HepG2 (cell line): ENCODE results near the gene AHRR. TPM values are rescaled to one million over a fixed set of nuclear protein-coding genes. Genes with fewer than 3 reads are reported as not detected.

Experiments used
- ATAC-seq: fragments of 200-7000 bp; cut with Tn5 transposase; 3 replicates; pipeline ENCODE4 v1.9.1; 2020; ENCODE audit warnings: mild to moderate bottlenecking, moderate library complexity
- BruUV-seq: library from RNA; stranded (reverse); fragments of 400-500 nt; replicated peaks from 2 replicates; lab custom pipeline; 2021; lab: Mats Ljungman, UMichigan
- CTCF ChIA-PET: fragments of 300-600 bp; formaldehyde crosslinking; extraction: SDS; loops from one replicate; lab custom pipeline; 2021; ENCODE audit warnings: low total read pairs, inconsistent platforms, low intra/inter-chr PET ratio; lab: Yijun Ruan, JAX
- POLR2A ChIA-PET: fragments of 350-600 bp; sonication (Branson Sonifier 250); formaldehyde crosslinking; loops from one replicate; lab custom pipeline; 2020; ENCODE audit warnings: antibody characterized with exemption, inconsistent platforms; lab: Yijun Ruan, JAX
- DNase-seq: peaks from one replicate; pipeline ENCODE4 v3.0.0-alpha.2; 2015; ENCODE audit warnings: low spot score
- FAIRE-seq: peaks from 3 replicates; lab custom pipeline; 2011; peaks lifted over from hg19 to GRCh38; lab: Jason Lieb, UNC
- H2AFZ ChIP-seq: one replicate; pipeline ENCODE4 v1.6.1; 2011; ENCODE audit warnings: low read length, inconsistent platforms
- H3K27ac ChIP-seq: fragments of 300-600 bp; 3 replicates; pipeline ENCODE4 v1.8.0; 2011; ENCODE audit warnings: mixed run types, mild to moderate bottlenecking, mixed read lengths, low read length, inconsistent platforms; ENCODE audit not compliant: insufficient read depth; ENCODE audit errors: extremely low read length
- H3K27me3 ChIP-seq, 2 experiments: fragments of 200-600 bp in 1 of 2; 2 replicates in 1 of 2; 3 replicates in 1 of 2; pipeline versions ENCODE4 v1.6.0 to v1.8.0; 2011; ENCODE audit warnings: low read length in 2 of 2, mild to moderate bottlenecking in 2 of 2, moderate library complexity in 2 of 2, inconsistent platforms in 1 of 2; ENCODE audit not compliant: insufficient read depth in 2 of 2, control insufficient read depth in 1 of 2
- H3K36me3 ChIP-seq, 2 experiments: fragments of 200-600 bp in 1 of 2; replicated peaks in 1 of 2; 2 replicates in 1 of 2; 3 replicates in 1 of 2; pipeline versions ENCODE4 v1.5.1 to v1.8.0; 2011; ENCODE audit warnings: low read length in 2 of 2, inconsistent platforms in 1 of 2; ENCODE audit not compliant: insufficient read depth in 2 of 2, control insufficient read depth in 1 of 2
- H3K4me1 ChIP-seq: 2 replicates; pipeline ENCODE4 v1.5.1; 2012; ENCODE audit warnings: low read length, inconsistent platforms; ENCODE audit not compliant: insufficient read depth
- H3K4me2 ChIP-seq: 2 replicates; pipeline ENCODE4 v1.6.0; 2011; ENCODE audit warnings: low read depth, low read length, inconsistent platforms
- H3K4me3 ChIP-seq, 3 experiments: fragments of 200-600 bp in 1 of 3; sonication (generic), shearing (Covaris generic) in 1 of 3; replicated peaks in 1 of 3; 2 replicates each; pipeline ENCODE4 v1.5.1; 2011 to 2016; ENCODE audit warnings: low read length in 3 of 3, inconsistent platforms in 2 of 3, low read depth in 2 of 3, mild to moderate bottlenecking in 2 of 3, control low read depth in 1 of 3, mixed read lengths in 1 of 3; ENCODE audit not compliant: insufficient read depth in 1 of 3
- H3K79me2 ChIP-seq: one replicate; pipeline ENCODE4 v1.6.1; 2011; ENCODE audit warnings: low read length, inconsistent platforms; ENCODE audit not compliant: insufficient read depth
- H3K9ac ChIP-seq: 2 replicates; pipeline ENCODE4 v1.6.0; 2011; ENCODE audit warnings: mild to moderate bottlenecking, low read depth, low read length, inconsistent platforms; ENCODE audit not compliant: insufficient read depth
- H3K9me3 ChIP-seq: 2 replicates; pipeline ENCODE4 v1.5.1; 2012; ENCODE audit warnings: mild to moderate bottlenecking, low read length
- H4K20me1 ChIP-seq: 2 replicates; pipeline ENCODE4 v1.6.0; 2011; ENCODE audit warnings: inconsistent platforms, mild to moderate bottlenecking, low read length, moderate library complexity; ENCODE audit not compliant: insufficient read depth
- DPF2 ChIP-seq: sonication (generic); formaldehyde crosslinking; IDR thresholded peaks from 2 replicates; pipeline ENCODE4 v1.4.0; 2020; ENCODE audit warnings: mild to moderate bottlenecking, low read depth, missing genetic modification reagents, borderline replicate concordance
- ESRRA ChIP-seq: sonication (generic); formaldehyde crosslinking; IDR thresholded peaks from 2 replicates; pipeline ENCODE4 v1.5.1; 2020; ENCODE audit warnings: mild to moderate bottlenecking, low read depth, missing genetic modification reagents
- HNRNPLL ChIP-seq: fragments of 200-400 bp; formaldehyde crosslinking; IDR thresholded peaks from 2 replicates; pipeline ENCODE4 v1.6.1; 2017; ENCODE audit warnings: mild to moderate bottlenecking, low read depth, low read length; ENCODE audit not compliant: poor library complexity, severe bottlenecking
- IKZF1 ChIP-seq: fragments of 450-650 bp; IDR thresholded peaks from 2 replicates; pipeline ENCODE4 v1.7.1; 2016
- PHF8 ChIP-seq: sonication (generic); formaldehyde crosslinking; IDR thresholded peaks from 2 replicates; pipeline ENCODE4 v1.5.0; 2020; ENCODE audit warnings: missing genetic modification reagents
- RBM39 ChIP-seq: fragments of 200-400 bp; formaldehyde crosslinking; IDR thresholded peaks from one replicate; pipeline ENCODE4 v1.6.1; 2018; ENCODE audit warnings: antibody characterized with exemption, mild to moderate bottlenecking, low read depth, low read length; ENCODE audit not compliant: poor library complexity, severe bottlenecking
- SRSF1 ChIP-seq: fragments of 200-400 bp; formaldehyde crosslinking; optimal IDR thresholded peaks from 2 replicates; pipeline ENCODE3; 2017; ENCODE audit warnings: mild to moderate bottlenecking, low read depth, low read length, moderate library complexity
- TBX2 ChIP-seq: sonication (generic); formaldehyde crosslinking; IDR thresholded peaks from 2 replicates; pipeline ENCODE4 v1.5.0; 2020; ENCODE audit warnings: missing genetic modification reagents, mild to moderate bottlenecking, borderline replicate concordance
- TP53 ChIP-seq: sonication (generic); formaldehyde crosslinking; conservative IDR thresholded peaks from 2 replicates; pipeline ENCODE4 v1.4.0; 2020; ENCODE audit warnings: missing genetic modification reagents
- YY1 ChIP-seq: IDR thresholded peaks from 2 replicates; pipeline ENCODE4 v1.6.1; 2011; ENCODE audit warnings: low read length, low read depth, moderate library complexity, mild to moderate bottlenecking; ENCODE audit not compliant: insufficient read depth, insufficient replicate concordance
- ZBTB39 ChIP-seq: sonication (generic); formaldehyde crosslinking; IDR thresholded peaks from 2 replicates; pipeline ENCODE4 v1.5.0; 2020; ENCODE audit warnings: missing genetic modification reagents
- ZNF501 ChIP-seq: sonication (generic); formaldehyde crosslinking; IDR thresholded peaks from 2 replicates; pipeline ENCODE4 v1.5.1; 2020; ENCODE audit warnings: mild to moderate bottlenecking, moderate library complexity, missing genetic modification reagents
- ZNF547 ChIP-seq: sonication (generic); formaldehyde crosslinking; IDR thresholded peaks from 2 replicates; pipeline ENCODE4 v1.5.1; 2020; ENCODE audit warnings: mild to moderate bottlenecking, missing genetic modification reagents
- ZNF556 ChIP-seq: sonication (generic); formaldehyde crosslinking; IDR thresholded peaks from 2 replicates; pipeline ENCODE4 v1.4.0; 2020; ENCODE audit warnings: mild to moderate bottlenecking, missing genetic modification reagents, borderline replicate concordance
- ZNF572 ChIP-seq: sonication (generic); formaldehyde crosslinking; IDR thresholded peaks from 2 replicates; pipeline ENCODE4 v1.5.1; 2020; ENCODE audit warnings: mild to moderate bottlenecking, missing genetic modification reagents
- ZNF615 ChIP-seq: sonication (generic); formaldehyde crosslinking; IDR thresholded peaks from 2 replicates; pipeline ENCODE4 v1.5.0; 2020; ENCODE audit warnings: mild to moderate bottlenecking, missing genetic modification reagents, borderline replicate concordance
- ZNF644 ChIP-seq: IDR thresholded peaks from 2 replicates; pipeline ENCODE4 v1.6.1; 2016; ENCODE audit warnings: low read depth
- WGBS: methylation state at CpG from one replicate; pipeline ENCODE4 v1.1.6; 2017; ENCODE audit warnings: low lambda C conversion rate; 5-methylcytosine and 5-hydroxymethylcytosine counted together
- in situ Hi-C: cut with HindIII; loops from 2 replicates; pipeline ENCODE4 v1.10.0; 2017; ENCODE audit warnings: low pct_unique_long_range_greater_than_20kb; ENCODE audit not compliant: extremely low pct_ligation_motif_present
- intact Hi-C: fragments of 100-400 bp; cut with micrococcal nuclease; formaldehyde crosslinking; loops from one replicate; pipeline ENCODE4 v1.10.0; 2022; ENCODE audit not compliant: unreplicated experiment
- polyA plus RNA-seq, 8 experiments: library from polyadenylated mRNA; depleted of rRNA in 3 of 8; stranded (reverse) in 7 of 8; unstranded in 1 of 8; fragments of >200 nt; fragmentation: Illumina TruSeq in 4 of 8; extraction: Trizol in 4 of 8; gene quantifications; 2 replicates each; pipeline versions ENCODE4 v1.2.1 to v1.2.3, GENCODE V29; 2011 to 2016; ENCODE audit warnings: low read depth in 4 of 8, missing spikeins in 1 of 8, mixed read lengths in 1 of 8; ENCODE audit not compliant: insufficient read depth in 1 of 8
- total RNA-seq, 5 experiments: library from RNA; depleted of rRNA; stranded (reverse); fragments of >200 nt; fragmentation: Illumina TruSeq; extraction: Trizol; gene quantifications; 2 replicates each; pipeline ENCODE4 v1.2.3, GENCODE V29; 2016; ENCODE audit warnings: low read depth in 1 of 5
- TF ChIP-seq, protein P1 (sequence below): sonication (generic); formaldehyde crosslinking; IDR thresholded peaks from 2 replicates; pipeline ENCODE4 v1.4.0; 2020; ENCODE audit warnings: missing genetic modification reagents
- TF ChIP-seq, protein P2 (sequence below): sonication (generic); formaldehyde crosslinking; conservative IDR thresholded peaks from 2 replicates; pipeline ENCODE4 v1.4.0; 2020; ENCODE audit warnings: missing genetic modification reagents

AHRR gene
- total and polyA plus RNA-seq, 2 of the 13 experiments (the other 11 are each of a cell fraction or from before 2014, with no cell fraction given): 0.28 to 0.35 TPM

DNA sequence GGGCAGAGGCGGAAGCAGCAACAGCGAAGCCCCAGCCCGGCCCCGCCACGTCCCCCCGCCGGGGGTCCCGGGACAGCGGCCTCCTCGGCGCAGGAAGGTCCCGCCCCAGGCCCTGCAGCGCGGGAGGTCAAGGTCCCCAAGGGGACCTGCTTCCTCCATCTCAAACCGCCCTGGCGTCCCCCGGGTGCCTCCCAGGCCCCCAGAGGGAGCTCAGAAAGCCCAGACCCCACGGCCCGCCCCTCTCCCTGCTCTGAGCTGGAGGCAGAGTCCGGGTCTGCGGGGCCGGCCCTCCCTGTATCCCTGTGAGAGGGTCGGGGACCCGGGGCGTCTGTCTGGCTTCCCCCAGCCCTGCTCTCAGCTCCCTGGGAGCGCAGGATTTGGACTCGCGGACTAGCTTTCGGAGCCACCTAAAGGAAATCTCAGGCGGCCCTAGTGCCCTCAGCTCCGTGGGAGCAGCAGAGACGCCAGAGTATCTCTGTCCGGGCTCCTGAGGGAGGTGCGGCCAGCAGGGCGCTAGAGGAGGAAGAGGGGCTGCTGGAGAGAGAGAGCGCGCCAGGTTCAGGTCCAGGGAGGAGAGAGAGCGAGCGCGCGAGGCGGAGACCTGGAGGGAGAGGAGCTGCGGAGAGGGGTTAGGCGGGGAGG lies 152.2 kb downstream of the AHRR start:
- under 1% methylated on average over 16 of the region's 44 CpGs for WGBS
- Histone ChIP-seq H3K27ac (no peak overlapping the region), H3K79me2 (peaks cover 3% of the 10 kb centered on the region), H3K4me1 (peaks cover 32% of the 10 kb centered on the region), H3K4me3 (peak overlapping the region; percentile 79 to 89 (median 89)), H3K36me3 (peaks cover 0 to 4% of the 10 kb centered on the region in 2 experiments; a peak in 2 of 5 replicates), H3K9me3 (no peaks in the 10 kb centered on the region), H3K9ac (peak overlapping the region; percentile 75), H3K4me2 (peak overlapping the region; percentile 90), H4K20me1 (peaks cover 4% of the 10 kb centered on the region; the same call in 1 of the 2 replicates), H3K27me3 (peaks cover 10 to 40% of the 10 kb centered on the region in 2 experiments), H2AFZ (no peak overlapping the region)
- ATAC-seq (peak; percentile 44), DNase-seq (peak; percentile 27), FAIRE-seq (no peak)
- intact Hi-C loops (loop anchor here (2.0 kb wide), 1 partner anchor 139 kb away; the partner anchor contains the start of gene CEP72), in situ Hi-C loops (no loop called here)
- POLR2A ChIA-PET: interaction anchor here (0.8 to 2.6 kb wide), 2 partner anchors 27 to 59 kb away, joined by 3 to 14 read pairs; no protein-coding TSS in a partner anchor
- CTCF ChIA-PET: no interaction called here
- TSS peak; percentile 39 for BruUV-seq
- TF ChIP-seq ZBTB39 (0 out of 2 replicates have a peak, but pooled peaks have one; percentile 38), RBM39 (peak; percentile 25), ZNF615 (CRISPR knock-in tag) (no peak), ZNF644 (CRISPR knock-in tag) (no peak), ZNF501 (CRISPR knock-in tag) (peak; percentile 44; the same call in 1 of the 2 replicates), TP53 (CRISPR knock-in tag) (no peak), TBX2 (CRISPR knock-in tag) (peak; percentile 33; the same call in 1 of the 2 replicates), YY1 (peak; percentile 5), ZNF572 (CRISPR knock-in tag) (0 out of 2 replicates have a peak, but pooled peaks have one; percentile 44), DPF2 (no peak), HNRNPLL (no peak), ZNF547 (CRISPR knock-in tag) (0 out of 2 replicates have a peak, but pooled peaks have one; percentile 7), IKZF1 (no peak), ZNF556 (no peak), SRSF1 (no peak), PHF8 (CRISPR knock-in tag) (peak; percentile 49; the same call in 1 of the 2 replicates), ESRRA (0 out of 2 replicates have a peak, but pooled peaks have one; percentile 34)
- TF ChIP-seq, protein P1, sequence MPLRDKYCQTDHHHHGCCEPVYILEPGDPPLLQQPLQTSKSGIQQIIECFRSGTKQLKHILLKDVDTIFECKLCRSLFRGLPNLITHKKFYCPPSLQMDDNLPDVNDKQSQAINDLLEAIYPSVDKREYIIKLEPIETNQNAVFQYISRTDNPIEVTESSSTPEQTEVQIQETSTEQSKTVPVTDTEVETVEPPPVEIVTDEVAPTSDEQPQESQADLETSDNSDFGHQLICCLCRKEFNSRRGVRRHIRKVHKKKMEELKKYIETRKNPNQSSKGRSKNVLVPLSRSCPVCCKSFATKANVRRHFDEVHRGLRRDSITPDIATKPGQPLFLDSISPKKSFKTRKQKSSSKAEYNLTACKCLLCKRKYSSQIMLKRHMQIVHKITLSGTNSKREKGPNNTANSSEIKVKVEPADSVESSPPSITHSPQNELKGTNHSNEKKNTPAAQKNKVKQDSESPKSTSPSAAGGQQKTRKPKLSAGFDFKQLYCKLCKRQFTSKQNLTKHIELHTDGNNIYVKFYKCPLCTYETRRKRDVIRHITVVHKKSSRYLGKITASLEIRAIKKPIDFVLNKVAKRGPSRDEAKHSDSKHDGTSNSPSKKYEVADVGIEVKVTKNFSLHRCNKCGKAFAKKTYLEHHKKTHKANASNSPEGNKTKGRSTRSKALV (CRISPR knock-in tag): peak; percentile 97
- TF ChIP-seq, protein P2, sequence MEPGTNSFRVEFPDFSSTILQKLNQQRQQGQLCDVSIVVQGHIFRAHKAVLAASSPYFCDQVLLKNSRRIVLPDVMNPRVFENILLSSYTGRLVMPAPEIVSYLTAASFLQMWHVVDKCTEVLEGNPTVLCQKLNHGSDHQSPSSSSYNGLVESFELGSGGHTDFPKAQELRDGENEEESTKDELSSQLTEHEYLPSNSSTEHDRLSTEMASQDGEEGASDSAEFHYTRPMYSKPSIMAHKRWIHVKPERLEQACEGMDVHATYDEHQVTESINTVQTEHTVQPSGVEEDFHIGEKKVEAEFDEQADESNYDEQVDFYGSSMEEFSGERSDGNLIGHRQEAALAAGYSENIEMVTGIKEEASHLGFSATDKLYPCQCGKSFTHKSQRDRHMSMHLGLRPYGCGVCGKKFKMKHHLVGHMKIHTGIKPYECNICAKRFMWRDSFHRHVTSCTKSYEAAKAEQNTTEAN: no peak
